Dermis microvascular lymphatic vessel endothelial cell (primary cell): ENCODE measurements around the gene CDCA8. TPM values are rescaled to one million over a fixed set of nuclear protein-coding genes. Genes with fewer than 3 reads are reported as not detected.
A peak's percentile ranks its signal among the peaks of the same experiment; 100 is the strongest.
"Not testable (repeated sequence)": the region's sequence is repeated elsewhere in the genome, so short reads cannot be mapped to it uniquely, and the experiment has no call there.

ENCODE experiments used
- DNase-seq, 2 donors: peaks; one replicate each; pipeline versions ENCODE4 v3.0.0 to v3.0.0-alpha.2; 2010; ENCODE audit warnings: low read depth in 2 of 2
- total RNA-seq: library from RNA; depleted of rRNA; stranded (reverse); fragments of >200 nt; gene quantifications from 2 replicates; pipeline ENCODE4 v1.2.1, GENCODE V29; 2014

CDCA8 gene
- total RNA-seq, 1 donor from 2014 or later: 8.1 TPM

GRCh38 chr1:37732111-37732780 lies 39.9 kb downstream of the CDCA8 start:
- DNase-seq: no peak

GRCh38 chr1:37734629-37735591 lies 42.6 kb downstream of the CDCA8 start:
- DNase-seq: no peak

- not testable (repeated sequence) for DNase-seq
These were observed 45.7 kb downstream of the CDCA8 start for GRCh38 chr1:37737975-37738374.

GRCh38 chr1:37738619-37739018 lies 46.3 kb downstream of the CDCA8 start:
- DNase-seq: not testable (repeated sequence)

GRCh38 chr1:37739222-37739621 lies 46.9 kb downstream of the CDCA8 start:
- no peak for DNase-seq

GRCh38 chr1:37741130-37741529 lies 48.8 kb downstream of the CDCA8 start:
- no peak for DNase-seq

GRCh38 chr1:37741662-37742061 lies 49.3 kb downstream of the CDCA8 start:
- DNase-seq: no peak

GRCh38 chr1:37746806-37747205 lies 54.5 kb downstream of the CDCA8 start:
- DNase-seq: no peak

- no peak for DNase-seq
These were observed 56.2 kb downstream of the CDCA8 start for GRCh38 chr1:37748565-37748964.

- no peak for DNase-seq
These were observed 59.9 kb downstream of the CDCA8 start for GRCh38 chr1:37752213-37752582.

GRCh38 chr1:37752583-37753471 lies 60.5 kb downstream of the CDCA8 start:
- peak in 1 of 2 donors; percentile 25 for DNase-seq

GRCh38 chr1:37753473-37754321 lies 61.4 kb downstream of the CDCA8 start:
- no peak for DNase-seq

GRCh38 chr1:37755290-37755689 lies 63.0 kb downstream of the CDCA8 start:
- DNase-seq: no peak

- DNase-seq: no peak
These were observed 63.7 kb downstream of the CDCA8 start for GRCh38 chr1:37755951-37756560.

Other genes with a start within 250 kb of the CDCA8 start
- gene ZC3H12A, start 217.9 kb upstream of the CDCA8 start, total RNA-seq: 1.9 and 2.3 TPM in 2 replicates
- gene MEAF6, start 177.8 kb upstream of the CDCA8 start, total RNA-seq: 34.1 and 39.4 TPM in 2 replicates
- 10.1 and 16.2 TPM in 2 replicates for gene SNIP1, start 138.2 kb upstream of the CDCA8 start, total RNA-seq
- 0.26 and 0.51 TPM in 2 replicates for gene DNALI1, start 135.6 kb upstream of the CDCA8 start, total RNA-seq
- 50.6 and 61.4 TPM in 2 replicates for gene GNL2, start 96.6 kb upstream of the CDCA8 start, total RNA-seq
- gene RSPO1, start 57.6 kb upstream of the CDCA8 start, total RNA-seq: not detected in 2 replicates
- under 0.01 TPM in 2 replicates for gene EPHA10, start 72.6 kb downstream of the CDCA8 start, total RNA-seq
- 0.64 and 1.6 TPM in 2 replicates for gene MANEAL, start 101.3 kb downstream of the CDCA8 start, total RNA-seq
- 12.1 and 21.2 TPM in 2 replicates for gene C1orf122, start 115.3 kb downstream of the CDCA8 start, total RNA-seq
- 13.0 and 17.8 TPM in 2 replicates for gene YRDC, start 115.7 kb downstream of the CDCA8 start, total RNA-seq
- 1.4 and 2.7 TPM in 2 replicates for gene MTF1, start 167.1 kb downstream of the CDCA8 start, total RNA-seq